ENCODE results near the gene TTC28. TPM values are rescaled to one million over a fixed set of nuclear protein-coding genes. Genes with fewer than 3 reads are reported as not detected.
A peak's percentile ranks its signal among the peaks of the same experiment; 100 is the strongest.

Gene TTC28
- total RNA-seq, 2 donors from 2014 or later: 0.40 to 1.9 TPM

- H3K27ac Mint-ChIP-seq: no peak overlapping the region
- DNase-seq (no peak), ATAC-seq (no peak)
- peaks cover 6% of the 10 kb centered on the region for H3K4me1 Mint-ChIP-seq
- no peak overlapping the region for H3K4me3 Mint-ChIP-seq
- no peaks in the 10 kb centered on the region for H3K9me3 ChIP-seq (ENCODE audit: control insufficient read depth, low read length, poor library complexity, severe bottlenecking)
- no peaks in the 10 kb centered on the region for H3K27me3 Mint-ChIP-seq
- peaks cover 9% of the 10 kb centered on the region for H3K36me3 Mint-ChIP-seq (ENCODE audit: low read depth)
Observed at GRCh38 chr22:27948569-27948968, 731.1 kb downstream of the TTC28 start.

DNA sequence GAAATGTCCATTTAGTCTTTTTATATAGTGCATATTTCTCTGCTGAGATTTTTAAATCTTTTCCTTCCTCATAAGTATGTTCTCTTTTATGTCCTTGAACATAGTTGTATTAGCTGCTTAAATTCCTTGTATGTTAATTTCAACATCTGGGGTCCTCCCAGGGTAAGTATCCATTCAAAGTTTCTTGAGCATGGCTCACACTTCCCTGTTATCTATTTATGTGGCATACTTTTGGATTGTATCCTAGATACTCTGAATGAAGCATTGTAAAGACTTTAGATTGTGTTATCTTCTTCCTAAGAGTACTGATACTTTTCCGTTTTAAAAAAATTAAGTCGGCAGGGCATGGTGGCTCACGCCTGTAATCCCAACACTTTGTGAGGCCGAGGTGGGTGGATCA is 732.2 kb downstream of the TTC28 start:
- peaks cover 6% of the 10 kb centered on the region for H3K4me1 Mint-ChIP-seq
- H3K4me3 Mint-ChIP-seq: no peak overlapping the region
- H3K36me3 Mint-ChIP-seq (ENCODE audit: low read depth): peaks cover 9% of the 10 kb centered on the region
- DNase-seq (no peak), ATAC-seq (no peak)
- H3K9me3 ChIP-seq (ENCODE audit: control insufficient read depth, low read length, poor library complexity, severe bottlenecking): no peaks in the 10 kb centered on the region
- H3K27ac Mint-ChIP-seq: peak overlapping the region; percentile 43
- H3K27me3 Mint-ChIP-seq: no peaks in the 10 kb centered on the region

GRCh38 chr22:27941143-27941542 is 738.5 kb downstream of the TTC28 start:
- no peaks in the 10 kb centered on the region for H3K9me3 ChIP-seq (ENCODE audit: control insufficient read depth, low read length, poor library complexity, severe bottlenecking)
- ATAC-seq: no peak
- no peak for DNase-seq
- H3K4me3 Mint-ChIP-seq: no peak overlapping the region
- H3K27me3 Mint-ChIP-seq: no peaks in the 10 kb centered on the region
- H3K36me3 Mint-ChIP-seq (ENCODE audit: low read depth): peaks cover 11% of the 10 kb centered on the region
- peaks cover 9% of the 10 kb centered on the region for H3K4me1 Mint-ChIP-seq
- no peak overlapping the region for H3K27ac Mint-ChIP-seq

- H3K36me3 Mint-ChIP-seq (ENCODE audit: low read depth): peaks cover 10% of the 10 kb centered on the region
- no peaks in the 10 kb centered on the region for H3K9me3 ChIP-seq (ENCODE audit: control insufficient read depth, low read length, poor library complexity, severe bottlenecking)
- ATAC-seq (no peak), DNase-seq (no peak)
- H3K4me1 Mint-ChIP-seq: peaks cover 4% of the 10 kb centered on the region
- H3K27ac Mint-ChIP-seq: no peak overlapping the region
- H3K4me3 Mint-ChIP-seq: no peak overlapping the region
- no peaks in the 10 kb centered on the region for H3K27me3 Mint-ChIP-seq
Observed at GRCh38 chr22:27937453-27937852, 742.2 kb downstream of the TTC28 start.

DNA sequence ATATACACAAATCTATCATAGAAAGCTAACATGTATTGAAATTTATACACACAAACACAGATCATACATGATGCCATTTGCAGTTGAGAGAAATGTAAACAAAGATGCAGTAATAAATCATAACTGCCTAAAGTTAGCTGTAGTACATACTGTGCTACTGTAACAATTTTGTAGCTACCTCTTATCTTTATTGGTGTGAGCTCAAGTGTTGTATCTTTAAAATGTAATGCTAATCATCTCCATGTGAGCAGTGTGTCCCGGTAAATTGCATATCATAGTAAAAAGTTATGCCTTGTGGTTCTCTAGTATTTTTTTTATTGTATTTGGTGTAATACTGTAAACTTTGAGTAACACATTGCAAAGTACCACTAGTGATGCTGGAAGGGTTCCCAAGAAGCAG is 743.7 kb downstream of the TTC28 start:
- no peak overlapping the region for H3K4me3 Mint-ChIP-seq
- H3K27me3 Mint-ChIP-seq: no peaks in the 10 kb centered on the region
- no peak overlapping the region for H3K27ac Mint-ChIP-seq
- peaks cover 4% of the 10 kb centered on the region for H3K4me1 Mint-ChIP-seq
- DNase-seq: no peak
- H3K9me3 ChIP-seq (ENCODE audit: control insufficient read depth, low read length, poor library complexity, severe bottlenecking): no peaks in the 10 kb centered on the region
- no peak for ATAC-seq
- peaks cover 4% of the 10 kb centered on the region for H3K36me3 Mint-ChIP-seq (ENCODE audit: low read depth)

- Mint-ChIP-seq H3K4me3 (no peak overlapping the region), H3K27me3 (no peaks in the 10 kb centered on the region), H3K36me3 (ENCODE audit: low read depth) (peaks cover 4% of the 10 kb centered on the region), H3K27ac (no peak overlapping the region), H3K4me1 (peaks cover 2% of the 10 kb centered on the region)
- no peak for ATAC-seq
- no peaks in the 10 kb centered on the region for H3K9me3 ChIP-seq (ENCODE audit: control insufficient read depth, low read length, poor library complexity, severe bottlenecking)
- no peak for DNase-seq
Observed at GRCh38 chr22:27934069-27934468, 745.6 kb downstream of the TTC28 start.

- Mint-ChIP-seq H3K4me1 (peaks cover 1% of the 10 kb centered on the region), H3K27ac (no peak overlapping the region), H3K27me3 (no peaks in the 10 kb centered on the region), H3K4me3 (no peak overlapping the region), H3K36me3 (ENCODE audit: low read depth) (peaks cover 4% of the 10 kb centered on the region)
- no peak for ATAC-seq
- no peak for DNase-seq
- no peaks in the 10 kb centered on the region for H3K9me3 ChIP-seq (ENCODE audit: control insufficient read depth, low read length, poor library complexity, severe bottlenecking)
Observed at GRCh38 chr22:27933186-27933983, 746.3 kb downstream of the TTC28 start.

GRCh38 chr22:27930331-27931060 is 749.1 kb downstream of the TTC28 start:
- H3K9me3 ChIP-seq (ENCODE audit: control insufficient read depth, low read length, poor library complexity, severe bottlenecking): no peaks in the 10 kb centered on the region
- no peak for DNase-seq
- no peak for ATAC-seq
- Mint-ChIP-seq H3K36me3 (ENCODE audit: low read depth) (no peaks in the 10 kb centered on the region), H3K4me3 (no peak overlapping the region), H3K27ac (no peak overlapping the region), H3K27me3 (no peaks in the 10 kb centered on the region), H3K4me1 (peaks cover 5% of the 10 kb centered on the region)

Other genes starting within 250 kb of the TTC28 start
- 1 to 10 TPM; 7.5 to 8.3 TPM for gene CHEK2, start 62.0 kb upstream of the TTC28 start, total RNA-seq
- 1 to 10 TPM; 5.6 to 7.2 TPM for gene HSCB, start 62.2 kb upstream of the TTC28 start, total RNA-seq
- 10 to 100 TPM; 13.9 to 24.5 TPM for gene CCDC117, start 92.9 kb upstream of the TTC28 start, total RNA-seq
- 100 to 1,000 TPM; 146 to 156 TPM for gene XBP1, start 120.7 kb upstream of the TTC28 start, total RNA-seq
- gene ZNRF3, start 203.7 kb upstream of the TTC28 start, total RNA-seq: under 1 TPM; 0.31 to 0.72 TPM